ENCODE data around the gene TAP2.

TAP2 gene

DNA sequence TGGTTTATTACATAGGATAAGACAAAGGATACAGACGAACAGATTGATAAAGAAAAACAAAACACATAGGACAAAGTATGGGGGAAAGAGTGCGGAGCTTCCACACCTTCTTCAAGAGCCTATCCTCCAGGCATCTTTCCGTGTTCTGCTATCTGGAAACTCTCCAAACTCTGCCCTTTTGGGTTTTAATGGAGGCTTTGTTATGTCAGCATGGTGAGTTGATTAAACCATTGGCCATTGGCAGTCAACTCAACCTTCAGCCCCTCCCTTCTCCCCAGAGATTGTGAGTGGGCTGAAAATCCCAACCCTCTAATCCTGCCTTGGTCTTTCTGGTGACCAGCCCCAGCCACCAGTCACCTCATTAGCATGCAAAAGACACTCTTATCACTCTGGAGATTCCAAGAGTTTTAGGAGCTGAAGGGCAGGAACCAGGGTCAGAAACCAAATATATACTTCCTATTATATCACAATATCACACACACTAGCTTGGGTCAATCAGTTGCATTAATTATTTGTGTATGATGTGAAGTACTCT is 45.6 kb downstream of the TAP2 start:
- DNase-seq (ENCODE audit: low read depth in 2 of 2): no peak

DNA sequence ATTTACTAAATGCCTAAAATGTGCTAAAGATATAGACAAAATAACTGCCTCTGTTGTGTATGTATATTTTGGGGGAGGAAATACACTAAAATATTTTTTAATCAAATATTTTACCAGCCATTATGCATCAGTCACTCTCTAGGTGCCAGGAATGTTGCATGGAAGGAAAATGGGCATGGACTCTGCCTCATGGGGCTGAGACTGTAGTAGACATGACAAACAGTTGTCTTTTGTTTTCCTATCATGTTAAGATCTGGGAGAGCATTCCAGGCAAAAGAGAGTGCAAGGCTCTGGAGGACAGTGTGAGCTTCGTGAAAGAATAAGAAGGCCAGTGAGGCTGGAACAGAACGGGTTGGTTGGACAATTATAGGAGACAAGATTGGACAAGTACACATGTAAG is 48.2 kb downstream of the TAP2 start:
- DNase-seq (ENCODE audit: low read depth in 2 of 2): no peak

Measured in stimulated activated CD8-positive, alpha-beta memory T cell treated with anti-CD3 and anti-CD28 coated beads, Interleukin-2, amount 100 ng/mL, for 48 hours (primary cell).